OCI-LY1 (cell line): ENCODE measurements around the gene RPL36AL.
A peak's percentile ranks its signal among the peaks of the same experiment; 100 is the strongest.

Experiments
- H2AFZ ChIP-seq: fragments of 200-600 bp; sonication (generic), shearing (Covaris generic); 2 replicates; pipeline ENCODE4 v1.6.0; 2014; ENCODE audit warnings: antibody characterized with exemption, mild to moderate bottlenecking, low read length
- H3F3A ChIP-seq: fragments of 200-600 bp; sonication (generic), shearing (Covaris generic); 2 replicates; pipeline ENCODE4 v1.6.0; 2014; ENCODE audit warnings: mild to moderate bottlenecking, antibody characterized with exemption, low read length, moderate library complexity; ENCODE audit not compliant: insufficient read depth
- H3K27ac ChIP-seq: fragments of 200-600 bp; sonication (generic); 2 replicates; pipeline ENCODE4 v1.5.1; 2014; ENCODE audit warnings: low read length, mixed run types, mild to moderate bottlenecking, low read depth; ENCODE audit not compliant: poor library complexity, severe bottlenecking
- H3K27me3 ChIP-seq: fragments of 200-600 bp; sonication (generic); 2 replicates; pipeline ENCODE4 v1.6.0; 2014; ENCODE audit warnings: antibody characterized with exemption, mild to moderate bottlenecking, low read length, moderate library complexity; ENCODE audit not compliant: insufficient read depth
- H3K36me3 ChIP-seq: fragments of 200-600 bp; sonication (generic); 2 replicates; pipeline ENCODE4 v1.6.1; 2014; ENCODE audit warnings: mild to moderate bottlenecking, antibody characterized with exemption, low read length, moderate library complexity, mixed read lengths; ENCODE audit not compliant: insufficient read depth
- H3K4me1 ChIP-seq: fragments of 200-600 bp; sonication (generic); 2 replicates; pipeline ENCODE4 v1.5.1; 2014; ENCODE audit warnings: mild to moderate bottlenecking, low read length, moderate library complexity; ENCODE audit not compliant: insufficient read depth, severe bottlenecking
- H3K4me2 ChIP-seq: fragments of 200-600 bp; sonication (generic), shearing (Covaris generic); 2 replicates; pipeline ENCODE4 v1.6.1; 2014; ENCODE audit warnings: low read length
- H3K4me3 ChIP-seq: fragments of 200-600 bp; sonication (generic); 2 replicates; pipeline ENCODE4 v1.5.1; 2014; ENCODE audit warnings: low read length, low read depth, mild to moderate bottlenecking, mixed read lengths; ENCODE audit not compliant: poor library complexity, severe bottlenecking
- H3K79me2 ChIP-seq: fragments of 200-600 bp; shearing (Covaris generic); 2 replicates; pipeline ENCODE4 v1.6.1; 2016; ENCODE audit warnings: mixed run types, low read length, mixed read lengths; ENCODE audit not compliant: insufficient read depth
- H3K9ac ChIP-seq: fragments of 200-600 bp; sonication (generic), shearing (Covaris generic); 2 replicates; pipeline ENCODE4 v1.6.1; 2014; ENCODE audit warnings: mild to moderate bottlenecking, low read length, mixed read lengths
- H3K9me2 ChIP-seq: fragments of 200-600 bp; sonication (generic), shearing (Covaris generic); 2 replicates; pipeline ENCODE4 v1.6.1; 2014; ENCODE audit warnings: low read depth, mild to moderate bottlenecking, low read length, mixed read lengths
- H3K9me3 ChIP-seq: fragments of 200-600 bp; shearing (Covaris generic); 2 replicates; pipeline ENCODE4 v1.6.1; 2014; ENCODE audit warnings: low read length, mixed read lengths
- H4K20me1 ChIP-seq: fragments of 200-600 bp; sonication (generic), shearing (Covaris generic); 2 replicates; pipeline ENCODE4 v1.6.0; 2016; ENCODE audit warnings: mild to moderate bottlenecking, low read length; ENCODE audit not compliant: insufficient read depth
- CTCF ChIP-seq: fragments of 200-600 bp; sonication (generic), shearing (Covaris generic); IDR thresholded peaks from 2 replicates; pipeline ENCODE4 v1.5.1; 2017; ENCODE audit warnings: mild to moderate bottlenecking, antibody characterized with exemption, low read length, moderate library complexity, mixed read lengths
- EZH2 ChIP-seq: fragments of 200-600 bp; sonication (generic), shearing (Covaris generic); IDR thresholded peaks from 2 replicates; pipeline ENCODE4 v1.8.0; 2017; ENCODE audit warnings: borderline replicate concordance, mixed run types, mild to moderate bottlenecking, antibody characterized with exemption, low read length, moderate library complexity, mixed read lengths

RPL36AL gene

GRCh38 chr14:49641697-49642129, 21.3 kb upstream of the RPL36AL start:
- peaks cover 21% of the 10 kb centered on the region for H3K4me1 ChIP-seq
- no peak overlapping the region for H3K9ac ChIP-seq
- peaks cover 3% of the 10 kb centered on the region for H3K79me2 ChIP-seq
- H3K4me2 ChIP-seq = peak overlapping the region; percentile 24; the same call in 1 of the 2 replicates
- H3K27me3 ChIP-seq = no peaks in the 10 kb centered on the region
- H3K9me2 ChIP-seq = no peaks in the 10 kb centered on the region
- H4K20me1 ChIP-seq = no peaks in the 10 kb centered on the region
- H3K9me3 ChIP-seq = no peaks in the 10 kb centered on the region
- TF ChIP-seq EZH2 (no peak), CTCF (no peak)
- no peak overlapping the region for H3K4me3 ChIP-seq
- H3K36me3 ChIP-seq = peaks cover 42% of the 10 kb centered on the region
- H3K27ac ChIP-seq = peak overlapping the region; percentile 34
- no peak overlapping the region for H2AFZ ChIP-seq
- H3F3A ChIP-seq = no peaks in the 10 kb centered on the region

GRCh38 chr14:49640540-49641417, 20.4 kb upstream of the RPL36AL start:
- TF ChIP-seq CTCF = no peak
- TF ChIP-seq EZH2 = no peak
- Histone ChIP-seq H3K9me3 (no peaks in the 10 kb centered on the region), H3K27ac (peak overlapping the region; percentile 34), H3K27me3 (no peaks in the 10 kb centered on the region), H4K20me1 (no peaks in the 10 kb centered on the region), H3K9ac (no peak overlapping the region), H3K79me2 (peaks cover 10% of the 10 kb centered on the region), H2AFZ (no peak overlapping the region), H3K4me1 (peaks cover 30% of the 10 kb centered on the region), H3K36me3 (peaks cover 43% of the 10 kb centered on the region), H3K9me2 (no peaks in the 10 kb centered on the region), H3K4me3 (no peak overlapping the region), H3F3A (no peaks in the 10 kb centered on the region), H3K4me2 (peak overlapping the region; percentile 24; the same call in 1 of the 2 replicates)

GRCh38 chr14:49637534-49638078, 17.2 kb upstream of the RPL36AL start:
- no peak overlapping the region for H3K27ac ChIP-seq
- H3K4me2 ChIP-seq = no peak overlapping the region
- no peaks in the 10 kb centered on the region for H3K9me3 ChIP-seq
- H4K20me1 ChIP-seq = no peaks in the 10 kb centered on the region
- no peaks in the 10 kb centered on the region for H3F3A ChIP-seq
- H3K9ac ChIP-seq = no peak overlapping the region
- no peaks in the 10 kb centered on the region for H3K27me3 ChIP-seq
- TF ChIP-seq CTCF (no peak), EZH2 (no peak)
- H3K4me3 ChIP-seq = no peak overlapping the region
- H3K4me1 ChIP-seq = peaks cover 32% of the 10 kb centered on the region
- H3K36me3 ChIP-seq = peaks cover 34% of the 10 kb centered on the region; the same call in 1 of the 2 replicates
- no peaks in the 10 kb centered on the region for H3K9me2 ChIP-seq
- peaks cover 17% of the 10 kb centered on the region for H3K79me2 ChIP-seq
- H2AFZ ChIP-seq = no peak overlapping the region
